ENCODE results near the gene ENOX1. TPM values are rescaled to one million over a fixed set of nuclear protein-coding genes. Genes with fewer than 3 reads are reported as not detected.

ENOX1 gene
- total RNA-seq, 3 donors from 2014 or later (not counting 1 experiment from before 2014, with no cell fraction given), result not detected

- Histone ChIP-seq H3K27ac (ENCODE audit: low read length) (no peak overlapping the region), H3K4me1 (ENCODE audit: control insufficient read depth, insufficient read depth, low read length) (no peaks in the 10 kb centered on the region), H3K9me3 (ENCODE audit: control insufficient read depth, insufficient read depth, low read length) (peaks cover 6% of the 10 kb centered on the region), H3K36me3 (ENCODE audit: control insufficient read depth, insufficient read depth, low read length) (no peaks in the 10 kb centered on the region), H3K27me3 (ENCODE audit: control insufficient read depth, insufficient read depth, low read length) (no peaks in the 10 kb centered on the region), H3K4me3 (ENCODE audit: low read length) (no peak overlapping the region)
- Mint-ChIP-seq H3K36me3 (no peaks in the 10 kb centered on the region), H3K4me1 (no peaks in the 10 kb centered on the region), H3K27me3 (ENCODE audit: low read depth in 2 of 2) (peaks cover 15% of the 10 kb centered on the region in 2 donors), H3K27ac (no peak overlapping the region), H3K9me3 (no peaks in the 10 kb centered on the region), H3K4me3 (no peak overlapping the region)
- DNase-seq (no peak), ATAC-seq (no peak)
- TF ChIP-seq, protein P1, sequence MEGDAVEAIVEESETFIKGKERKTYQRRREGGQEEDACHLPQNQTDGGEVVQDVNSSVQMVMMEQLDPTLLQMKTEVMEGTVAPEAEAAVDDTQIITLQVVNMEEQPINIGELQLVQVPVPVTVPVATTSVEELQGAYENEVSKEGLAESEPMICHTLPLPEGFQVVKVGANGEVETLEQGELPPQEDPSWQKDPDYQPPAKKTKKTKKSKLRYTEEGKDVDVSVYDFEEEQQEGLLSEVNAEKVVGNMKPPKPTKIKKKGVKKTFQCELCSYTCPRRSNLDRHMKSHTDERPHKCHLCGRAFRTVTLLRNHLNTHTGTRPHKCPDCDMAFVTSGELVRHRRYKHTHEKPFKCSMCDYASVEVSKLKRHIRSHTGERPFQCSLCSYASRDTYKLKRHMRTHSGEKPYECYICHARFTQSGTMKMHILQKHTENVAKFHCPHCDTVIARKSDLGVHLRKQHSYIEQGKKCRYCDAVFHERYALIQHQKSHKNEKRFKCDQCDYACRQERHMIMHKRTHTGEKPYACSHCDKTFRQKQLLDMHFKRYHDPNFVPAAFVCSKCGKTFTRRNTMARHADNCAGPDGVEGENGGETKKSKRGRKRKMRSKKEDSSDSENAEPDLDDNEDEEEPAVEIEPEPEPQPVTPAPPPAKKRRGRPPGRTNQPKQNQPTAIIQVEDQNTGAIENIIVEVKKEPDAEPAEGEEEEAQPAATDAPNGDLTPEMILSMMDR (IDR thresholded peaks at IDR 0.05), result no peak
- WGBS (ENCODE audit: insufficient coverage), result 95% methylated on average over 4 of the region's 4 CpGs
- intact Hi-C loops (cut with micrococcal nuclease), result no loop called here
Observed at GRCh38 chr13:43294412-43294811, 492.4 kb downstream of the ENOX1 start.

GRCh38 chr13:43293986-43294385, 492.8 kb downstream of the ENOX1 start:
- H3K27ac Mint-ChIP-seq, result no peak overlapping the region
- intact Hi-C loops (cut with micrococcal nuclease), result no loop called here
- no peak overlapping the region for H3K4me3 ChIP-seq (ENCODE audit: low read length)
- H3K4me3 Mint-ChIP-seq, result no peak overlapping the region
- 96% methylated on average over 2 of the region's 3 CpGs for WGBS (ENCODE audit: insufficient coverage)
- H3K27me3 Mint-ChIP-seq (ENCODE audit: low read depth in 2 of 2), result peaks cover 11 to 15% of the 10 kb centered on the region in 2 donors
- no peaks in the 10 kb centered on the region for H3K4me1 ChIP-seq (ENCODE audit: control insufficient read depth, insufficient read depth, low read length)
- no peaks in the 10 kb centered on the region for H3K36me3 Mint-ChIP-seq
- peaks cover 6% of the 10 kb centered on the region for H3K9me3 ChIP-seq (ENCODE audit: control insufficient read depth, insufficient read depth, low read length)
- no peaks in the 10 kb centered on the region for H3K9me3 Mint-ChIP-seq
- H3K27me3 ChIP-seq (ENCODE audit: control insufficient read depth, insufficient read depth, low read length), result no peaks in the 10 kb centered on the region
- ATAC-seq, result no peak
- DNase-seq, result no peak
- TF ChIP-seq, protein P1 (IDR thresholded peaks at IDR 0.05), result no peak
- H3K4me1 Mint-ChIP-seq, result no peaks in the 10 kb centered on the region
- no peaks in the 10 kb centered on the region for H3K36me3 ChIP-seq (ENCODE audit: control insufficient read depth, insufficient read depth, low read length)
- H3K27ac ChIP-seq (ENCODE audit: low read length), result no peak overlapping the region

GRCh38 chr13:43293561-43293960, 493.2 kb downstream of the ENOX1 start:
- Mint-ChIP-seq H3K27me3 (ENCODE audit: low read depth in 2 of 2) (peaks cover 6 to 10% of the 10 kb centered on the region in 2 donors), H3K9me3 (no peaks in the 10 kb centered on the region)
- 100% methylated on average over 1 of the region's 1 CpG for WGBS (ENCODE audit: insufficient coverage)

GRCh38 chr13:43293008-43293407, 493.8 kb downstream of the ENOX1 start:
- Mint-ChIP-seq H3K9me3 (no peaks in the 10 kb centered on the region), H3K27ac (no peak overlapping the region), H3K36me3 (no peaks in the 10 kb centered on the region), H3K4me1 (no peaks in the 10 kb centered on the region), H3K4me3 (no peak overlapping the region), H3K27me3 (ENCODE audit: low read depth in 2 of 2) (peaks cover under 1 to 6% of the 10 kb centered on the region in 2 donors)
- no peaks in the 10 kb centered on the region for H3K27me3 ChIP-seq (ENCODE audit: control insufficient read depth, insufficient read depth, low read length)
- intact Hi-C loops (cut with micrococcal nuclease), result no loop called here
- ATAC-seq (peak in 1 of 3 donors; percentile 22), DNase-seq (no peak)
- TF ChIP-seq, protein P1 (IDR thresholded peaks at IDR 0.05), result no peak
- H3K4me3 ChIP-seq (ENCODE audit: low read length), result no peak overlapping the region
- H3K27ac ChIP-seq (ENCODE audit: low read length), result no peak overlapping the region
- no peaks in the 10 kb centered on the region for H3K36me3 ChIP-seq (ENCODE audit: control insufficient read depth, insufficient read depth, low read length)
- WGBS (ENCODE audit: insufficient coverage), result 63% methylated on average over 2 of the region's 2 CpGs
- H3K4me1 ChIP-seq (ENCODE audit: control insufficient read depth, insufficient read depth, low read length), result no peaks in the 10 kb centered on the region
- H3K9me3 ChIP-seq (ENCODE audit: control insufficient read depth, insufficient read depth, low read length), result peaks cover 6% of the 10 kb centered on the region

More at GRCh38 chr13:43293561-43293960, 493.2 kb downstream of the ENOX1 start:
- Histone ChIP-seq H3K27me3 (ENCODE audit: control insufficient read depth, insufficient read depth, low read length) (no peaks in the 10 kb centered on the region), H3K27ac (ENCODE audit: low read length) (no peak overlapping the region), H3K9me3 (ENCODE audit: control insufficient read depth, insufficient read depth, low read length) (peaks cover 6% of the 10 kb centered on the region), H3K4me3 (ENCODE audit: low read length) (no peak overlapping the region), H3K4me1 (ENCODE audit: control insufficient read depth, insufficient read depth, low read length) (no peaks in the 10 kb centered on the region), H3K36me3 (ENCODE audit: control insufficient read depth, insufficient read depth, low read length) (no peaks in the 10 kb centered on the region)
- H3K27ac Mint-ChIP-seq, result no peak overlapping the region
- no peak overlapping the region for H3K4me3 Mint-ChIP-seq
- H3K36me3 Mint-ChIP-seq, result no peaks in the 10 kb centered on the region
- no peak for DNase-seq
- no peaks in the 10 kb centered on the region for H3K4me1 Mint-ChIP-seq
- intact Hi-C loops (cut with micrococcal nuclease), result no loop called here
- ATAC-seq, result no peak
- TF ChIP-seq, protein P1 (IDR thresholded peaks at IDR 0.05), result no peak
